Amygdala (tissue), 56 donors: ENCODE measurements around the gene ACSS2.
A peak's percentile ranks its signal among the peaks of the same experiment; 100 is the strongest.
"Not testable (repeated sequence)": the region's sequence is repeated elsewhere in the genome, so short reads cannot be mapped to it uniquely, and the experiment has no call there.

Experiments
- DNase-seq, 56 donors: peaks; one replicate each; lab custom pipeline; 2025; lab: John Stamatoyannopoulos, UW

The ACSS2 gene

GRCh38 chr20:34898731-34899130 lies 22.3 kb downstream of the ACSS2 start:
- not testable (repeated sequence) for DNase-seq

- DNase-seq = no peak
Observed at GRCh38 chr20:34904202-34904621, 27.8 kb downstream of the ACSS2 start.

GRCh38 chr20:34907616-34908469 lies 31.4 kb downstream of the ACSS2 start:
- peak in 3 of 56 donors; percentile 7 to 71 (median 9) for DNase-seq

GRCh38 chr20:34915131-34915530 lies 38.7 kb downstream of the ACSS2 start:
- DNase-seq = no peak

- DNase-seq = no peak
Observed at GRCh38 chr20:34915749-34916455, 39.5 kb downstream of the ACSS2 start.

- no peak for DNase-seq
Observed at GRCh38 chr20:34916774-34917354, 40.5 kb downstream of the ACSS2 start.

- DNase-seq = no peak
Observed at GRCh38 chr20:34920055-34920454, 43.6 kb downstream of the ACSS2 start.

- DNase-seq = no peak
Observed at GRCh38 chr20:34921436-34921835, 45.0 kb downstream of the ACSS2 start.

GRCh38 chr20:34922654-34923381 lies 46.4 kb downstream of the ACSS2 start:
- DNase-seq = no peak

- no peak for DNase-seq
Observed at GRCh38 chr20:34923414-34923813, 47.0 kb downstream of the ACSS2 start.

- no peak for DNase-seq
Observed at GRCh38 chr20:34925341-34925740, 48.9 kb downstream of the ACSS2 start.

- no peak for DNase-seq
Observed at GRCh38 chr20:34925981-34926380, 49.6 kb downstream of the ACSS2 start.

- DNase-seq = no peak
Observed at GRCh38 chr20:34926581-34926980, 50.2 kb downstream of the ACSS2 start.

- no peak for DNase-seq
Observed at GRCh38 chr20:34927736-34928135, 51.3 kb downstream of the ACSS2 start.

- no peak for DNase-seq
Observed at GRCh38 chr20:34928411-34928810, 52.0 kb downstream of the ACSS2 start.

- DNase-seq = no peak
Observed at GRCh38 chr20:34931771-34932170, 55.4 kb downstream of the ACSS2 start.

GRCh38 chr20:34938466-34939163 lies 62.2 kb downstream of the ACSS2 start:
- DNase-seq = peak in 34 of 56 donors; percentile 3 to 62 (median 21)

- no peak for DNase-seq
Observed at GRCh38 chr20:34940081-34940481, 63.7 kb downstream of the ACSS2 start.

GRCh38 chr20:34941226-34941625 lies 64.8 kb downstream of the ACSS2 start:
- DNase-seq = no peak

GRCh38 chr20:34942301-34942700 lies 65.9 kb downstream of the ACSS2 start:
- DNase-seq = no peak
